Caki2 (cell line): Measurements from ENCODE around the gene BMX. TPM values are rescaled to one million over a fixed set of nuclear protein-coding genes. Genes with fewer than 3 reads are reported as not detected.

Experiments used
- DNase-seq: peaks from one replicate; pipeline ENCODE4 v3.0.0-alpha.2; 2015; ENCODE audit warnings: low read depth
- in situ Hi-C: cut with HindIII; loops from 2 replicates; pipeline ENCODE4 v1.10.0; 2016; ENCODE audit warnings: low sequenced_read_pairs, low pct_unique_long_range_greater_than_20kb, mixed read lengths
- total RNA-seq: library from RNA; depleted of rRNA; stranded (reverse); fragments of >200 nt; shearing (Covaris generic); gene quantifications from 2 replicates; pipeline ENCODE4 v1.2.3, GENCODE V29; 2014; ENCODE audit warnings: low replicate concordance

The BMX gene
- total RNA-seq, 1 experiment from 2014 or later, result 0.71 TPM

GRCh38 chrX:15559227-15559626 lies 58.6 kb downstream of the BMX start:
- in situ Hi-C loops, result no loop called here
- no peak for DNase-seq

GRCh38 chrX:15560924-15561323 lies 60.3 kb downstream of the BMX start:
- in situ Hi-C loops, result no loop called here

GRCh38 chrX:15563056-15563455 lies 62.4 kb downstream of the BMX start:
- in situ Hi-C loops, result no loop called here
- no peak for DNase-seq

More at GRCh38 chrX:15560924-15561323, 60.3 kb downstream of the BMX start:
- no peak for DNase-seq

- in situ Hi-C loops, result no loop called here
- peak; percentile 34 for DNase-seq
Measured at GRCh38 chrX:15564981-15565579, 64.5 kb downstream of the BMX start.

- in situ Hi-C loops, result no loop called here
- DNase-seq, result no peak
Measured at GRCh38 chrX:15566244-15566643, 65.6 kb downstream of the BMX start.

- in situ Hi-C loops, result no loop called here
Measured at GRCh38 chrX:15567267-15567666, 66.7 kb downstream of the BMX start.

GRCh38 chrX:15567886-15568616 lies 67.4 kb downstream of the BMX start:
- DNase-seq, result no peak
- in situ Hi-C loops, result no loop called here

More at GRCh38 chrX:15567267-15567666, 66.7 kb downstream of the BMX start:
- DNase-seq, result no peak

GRCh38 chrX:15570145-15570544 lies 69.5 kb downstream of the BMX start:
- DNase-seq, result no peak
- in situ Hi-C loops, result no loop called here

- no peak for DNase-seq
- in situ Hi-C loops, result no loop called here
Measured at GRCh38 chrX:15574017-15574416, 73.4 kb downstream of the BMX start.

GRCh38 chrX:15576019-15576418 lies 75.4 kb downstream of the BMX start:
- in situ Hi-C loops, result no loop called here
- DNase-seq, result no peak

GRCh38 chrX:15579778-15580747 lies 79.5 kb downstream of the BMX start:
- in situ Hi-C loops, result no loop called here
- DNase-seq, result no peak

GRCh38 chrX:15594371-15594770 lies 93.8 kb downstream of the BMX start:
- in situ Hi-C loops, result no loop called here
- no peak for DNase-seq

- DNase-seq, result no peak
- in situ Hi-C loops, result no loop called here
Measured at GRCh38 chrX:15598026-15598425, 97.4 kb downstream of the BMX start.

- in situ Hi-C loops, result no loop called here
- DNase-seq, result peak; percentile 7
Measured at GRCh38 chrX:15599461-15599860, 98.9 kb downstream of the BMX start.

GRCh38 chrX:15600049-15600448 lies 99.4 kb downstream of the BMX start:
- DNase-seq, result no peak
- in situ Hi-C loops, result no loop called here

- DNase-seq, result no peak
- in situ Hi-C loops, result no loop called here
Measured at GRCh38 chrX:15600745-15601144, 100.1 kb downstream of the BMX start, which contains the start of gene ACE2. Gene ACE2, minus strand, starts transcription at chrX:15600960. Its CDS starts 49 bp downstream, at chrX:15600911.

- in situ Hi-C loops, result no loop called here
- no peak for DNase-seq
Measured at GRCh38 chrX:15601932-15602331, 101.3 kb downstream of the BMX start.

- in situ Hi-C loops, result no loop called here
- no peak for DNase-seq
Measured at GRCh38 chrX:15602761-15603160, 102.2 kb downstream of the BMX start.

- in situ Hi-C loops, result no loop called here
- no peak for DNase-seq
Measured at GRCh38 chrX:15605226-15605625, 104.6 kb downstream of the BMX start.
